COLO668 (cell line): Measurements from ENCODE around the gene PEX5L.

Experiments used
- DNase-seq: peaks from one replicate; lab custom pipeline; 2025; ENCODE audit not compliant: unreplicated experiment; lab: John Stamatoyannopoulos, UW

Gene PEX5L

GRCh38 chr3:180036671-180037455 lies at the start of gene PEX5L:
Gene PEX5L (minus strand): TSS chr3:180036937. CDS start chr3:180036599, 338 bp downstream.
- DNase-seq: peak; percentile 94

- peak; percentile 28 for DNase-seq
Measured at GRCh38 chr3:180085122-180085710, 48.5 kb upstream of the PEX5L start.

GRCh38 chr3:180082699-180083098 lies 46.0 kb upstream of the PEX5L start:
- DNase-seq: no peak

- DNase-seq: no peak
Measured at GRCh38 chr3:180078592-180078991, 41.9 kb upstream of the PEX5L start.

- no peak for DNase-seq
Measured at GRCh38 chr3:180073561-180073960, 36.8 kb upstream of the PEX5L start.

DNA sequence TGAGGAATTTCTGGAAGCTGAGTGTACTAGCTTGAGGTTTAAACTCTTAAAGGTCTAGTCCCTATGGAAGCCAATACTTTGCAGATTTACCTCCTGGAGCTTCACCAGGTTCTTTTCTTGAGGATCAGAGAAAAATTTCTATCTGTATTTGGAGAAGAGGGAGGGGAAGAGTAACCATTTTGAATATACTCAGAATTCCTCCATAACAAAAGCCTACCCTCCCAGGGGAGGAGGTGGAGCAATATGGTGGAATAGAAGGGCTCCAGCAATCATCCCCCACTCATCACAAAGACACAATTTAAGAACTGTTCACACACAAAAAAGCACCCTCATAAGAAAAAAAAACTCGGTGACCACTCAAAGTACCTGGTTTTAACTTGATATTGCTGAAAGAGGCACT lies 36.0 kb upstream of the PEX5L start:
- DNase-seq: no peak

DNA sequence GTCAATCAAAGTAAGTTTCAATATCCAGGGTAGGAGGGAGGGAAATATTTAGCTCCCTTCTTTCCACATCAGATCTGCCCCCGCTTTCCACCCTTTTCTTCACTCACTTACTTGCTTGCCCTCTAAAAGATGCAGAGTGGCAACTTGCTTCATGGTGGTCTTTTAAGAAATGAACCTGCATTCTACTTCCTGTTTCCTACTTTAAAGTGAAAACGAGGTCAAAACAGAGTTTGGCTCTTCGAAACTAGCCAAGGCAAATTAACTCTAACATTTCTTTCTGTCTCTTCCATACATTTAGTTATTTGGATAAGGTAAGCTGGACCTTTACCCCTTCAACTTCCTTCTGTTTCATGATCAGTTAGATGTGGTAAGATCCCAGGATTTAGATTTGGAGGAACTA lies 34.2 kb upstream of the PEX5L start:
- DNase-seq: no peak

DNA sequence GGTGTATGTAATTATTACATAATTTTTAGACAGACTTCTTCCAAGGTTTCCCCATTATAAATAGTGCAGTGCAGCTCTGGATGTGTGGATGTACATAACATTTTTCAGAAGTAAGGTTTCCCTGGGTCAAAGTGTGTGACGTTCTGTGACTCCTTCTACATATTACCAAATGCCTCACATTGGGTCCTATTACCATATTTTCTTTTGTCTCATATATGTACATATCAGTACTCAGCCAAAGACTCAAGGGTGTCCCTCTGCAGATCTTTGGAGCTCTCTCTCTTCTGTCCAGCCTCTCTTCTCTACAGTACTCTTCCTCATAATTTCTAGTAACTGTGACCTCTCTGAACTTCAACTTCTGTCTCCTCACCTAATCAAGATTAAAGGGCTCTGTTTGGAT lies 31.3 kb upstream of the PEX5L start:
- no peak for DNase-seq

DNA sequence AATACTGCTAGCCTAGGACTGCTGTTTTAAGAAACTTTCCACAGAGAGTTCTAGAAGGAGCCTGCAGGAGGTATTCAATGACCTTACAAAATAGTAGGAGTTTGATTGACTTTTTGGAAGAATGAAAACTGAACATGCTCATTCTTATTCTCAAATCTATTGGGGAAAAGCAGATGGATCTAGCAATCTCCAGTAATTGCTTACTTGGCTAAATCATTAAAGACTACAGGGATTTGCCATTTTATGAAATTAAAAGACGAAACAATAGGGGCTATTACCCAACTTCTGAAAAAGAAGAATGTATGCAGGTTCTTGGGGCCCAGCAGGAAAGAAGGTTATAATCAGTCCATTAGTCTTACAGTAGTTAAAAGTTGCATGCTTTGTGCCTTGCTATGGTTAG lies 29.9 kb upstream of the PEX5L start:
- no peak for DNase-seq

- no peak for DNase-seq
Measured at GRCh38 chr3:180063783-180064182, 27.0 kb upstream of the PEX5L start.

GRCh38 chr3:180062771-180063170 lies 26.0 kb upstream of the PEX5L start:
- no peak for DNase-seq

- no peak for DNase-seq
Measured at GRCh38 chr3:180059356-180059755, 22.6 kb upstream of the PEX5L start.

DNA sequence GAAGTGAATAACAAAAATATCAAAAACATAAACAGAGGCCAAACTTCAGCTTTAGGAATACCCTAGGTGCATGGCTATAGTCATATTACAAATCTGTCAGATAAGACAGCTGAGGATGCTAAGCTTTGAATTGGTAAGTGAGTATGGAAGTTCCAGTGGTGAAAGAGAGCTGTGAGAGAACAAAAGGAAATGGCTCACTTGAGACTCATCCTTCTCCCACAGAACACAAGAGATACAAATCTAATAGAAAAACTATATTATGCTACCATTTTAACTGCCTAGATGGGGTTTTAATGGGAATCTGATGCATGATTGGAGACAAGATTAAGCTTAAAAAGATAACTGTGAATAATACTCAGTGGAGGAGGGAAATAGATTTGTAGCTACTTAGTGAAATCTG lies 21.5 kb upstream of the PEX5L start:
- DNase-seq: no peak

DNA sequence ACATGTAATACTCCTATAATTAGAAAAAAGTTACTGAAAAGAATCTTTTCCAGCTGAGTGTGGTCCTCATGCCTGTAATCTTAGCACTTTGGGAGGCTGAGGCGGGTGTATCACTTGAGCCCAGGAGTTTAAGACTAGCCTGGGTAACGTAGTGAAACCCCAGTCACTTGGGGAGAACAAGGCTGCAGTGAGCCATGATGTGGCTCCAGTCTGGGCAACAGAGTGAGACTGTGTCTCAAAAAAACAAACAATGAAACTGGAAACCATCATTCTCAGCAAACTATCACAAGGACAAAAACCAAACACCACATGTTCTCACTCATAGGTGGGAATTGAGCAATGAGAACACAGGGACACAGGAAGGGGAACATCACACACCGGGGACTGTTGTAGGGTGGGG lies 18.9 kb upstream of the PEX5L start:
- peak; percentile 1 for DNase-seq

DNA sequence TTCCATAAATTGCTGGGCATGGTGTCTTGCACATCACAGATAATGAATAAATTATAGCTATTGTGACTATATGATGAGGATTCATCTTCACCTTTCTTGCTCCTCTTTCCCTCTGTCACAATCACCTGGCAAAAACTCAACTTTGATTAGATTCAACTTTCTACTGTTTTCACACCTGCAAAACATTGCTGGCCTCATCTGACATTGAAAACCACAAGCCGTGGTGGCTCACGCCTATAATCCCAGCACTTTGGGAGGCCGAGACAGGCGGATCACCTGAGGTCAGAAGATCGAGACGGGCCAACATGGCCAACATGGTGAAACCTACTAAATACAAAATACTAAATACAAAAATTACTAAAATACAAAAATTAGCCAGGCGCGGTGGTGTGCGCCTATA lies 12.7 kb upstream of the PEX5L start:
- DNase-seq: no peak

DNA sequence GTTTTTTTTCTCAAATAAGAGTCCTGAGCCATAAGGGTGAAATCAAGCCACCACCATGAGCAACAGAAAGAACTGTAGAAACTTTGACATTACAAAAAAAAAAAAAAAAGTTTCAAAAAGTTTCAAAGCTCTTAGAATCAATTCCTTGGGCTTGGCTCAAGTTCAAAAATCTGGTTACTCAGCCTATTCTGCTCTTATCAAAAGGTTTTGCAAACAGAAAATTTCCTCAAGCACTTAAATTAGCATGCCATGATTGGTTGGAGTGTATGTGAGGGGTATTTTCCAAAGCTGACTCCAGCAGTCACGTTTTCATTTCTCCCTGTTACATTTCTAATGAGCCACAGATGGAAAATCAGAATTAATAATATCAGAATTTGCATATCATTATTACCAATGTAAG lies 12.1 kb upstream of the PEX5L start:
- DNase-seq: no peak

DNA sequence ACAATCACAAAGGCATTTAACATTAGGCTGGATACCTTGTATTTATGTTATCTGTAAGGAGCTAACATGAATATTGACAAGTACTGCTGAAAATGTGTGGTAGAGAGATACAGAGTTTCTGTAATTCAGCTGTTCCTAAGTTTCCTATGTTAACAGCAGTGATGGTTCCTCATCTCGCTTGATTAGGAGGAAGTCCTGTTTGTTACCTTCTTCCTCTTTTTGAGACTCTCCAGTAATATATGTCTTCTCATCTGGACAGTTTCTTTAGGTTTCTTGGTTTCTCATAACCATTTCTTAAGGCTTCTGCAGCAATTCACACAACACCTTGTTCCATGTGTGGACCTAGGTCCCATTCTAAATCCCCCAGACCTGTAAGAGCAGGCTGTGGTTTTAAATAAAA lies 11.4 kb upstream of the PEX5L start:
- DNase-seq: no peak

GRCh38 chr3:180040966-180041365 lies 4.2 kb upstream of the PEX5L start:
- DNase-seq: no peak

DNA sequence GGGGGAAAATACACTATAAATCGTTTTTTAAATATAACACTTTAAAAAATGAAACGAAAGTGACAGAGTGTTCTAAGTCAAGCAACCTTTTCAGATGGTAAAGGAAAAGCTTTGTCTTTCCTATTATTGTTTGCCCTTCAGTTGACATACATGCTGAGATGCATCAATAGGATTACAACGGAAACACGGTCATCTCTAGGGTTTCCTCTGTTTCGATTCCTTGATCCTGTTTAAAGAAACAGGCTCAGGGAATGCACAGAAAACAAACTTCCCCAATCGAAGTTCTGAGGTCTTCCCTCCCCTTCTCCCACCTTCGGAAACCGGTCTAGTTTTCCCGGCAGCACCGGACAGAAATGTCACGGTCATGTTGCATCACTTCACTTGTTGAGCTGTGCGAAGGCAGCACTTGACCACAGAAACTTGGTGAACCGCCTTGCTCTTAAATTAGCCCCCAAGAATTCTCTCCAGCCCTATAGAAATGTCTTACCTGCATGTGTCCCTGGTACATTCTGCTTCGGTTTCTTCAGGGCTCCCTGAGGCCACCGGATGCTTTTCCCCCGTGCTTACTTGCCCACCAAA lies 556 bp downstream of the PEX5L start:
- peak; percentile 22 for DNase-seq

- no peak for DNase-seq
Measured at GRCh38 chr3:180026997-180027396, 9.7 kb downstream of the PEX5L start.

GRCh38 chr3:180018543-180018942 lies 18.2 kb downstream of the PEX5L start:
- DNase-seq: no peak

DNA sequence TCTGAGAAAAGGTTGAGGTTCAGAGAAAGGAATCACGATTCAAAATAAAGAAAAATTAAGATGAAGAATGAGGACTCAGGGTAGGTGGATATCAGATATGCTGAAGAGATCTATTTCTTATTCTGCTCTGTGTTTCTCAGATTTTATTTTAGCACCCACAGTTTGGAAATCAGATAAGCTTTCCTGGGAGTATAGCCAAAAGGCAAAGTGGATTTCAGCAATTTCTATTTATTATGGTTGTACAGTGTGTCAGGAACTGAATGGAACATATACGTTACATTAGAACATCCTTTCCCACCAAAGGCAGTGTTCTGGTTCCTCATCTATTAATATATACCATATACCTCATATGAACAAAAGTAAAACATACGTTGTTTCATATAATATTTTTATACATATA lies 18.9 kb downstream of the PEX5L start:
- DNase-seq: no peak
